PC-3 (cell line): Measurements from ENCODE around the gene SDC1. TPM values are rescaled to one million over a fixed set of nuclear protein-coding genes. Genes with fewer than 3 reads are reported as not detected.
A peak's percentile ranks its signal among the peaks of the same experiment; 100 is the strongest.

Source experiments
- ATAC-seq: fragments of 200-7000 bp; cut with Tn5 transposase; 2 replicates; pipeline ENCODE4 v1.9.1; 2020; ENCODE audit warnings: mild to moderate bottlenecking, moderate library complexity
- BruUV-seq: library from RNA; stranded (reverse); fragments of 400-500 nt; replicated peaks from 2 replicates; lab custom pipeline; 2021; lab: Mats Ljungman, UMichigan
- CTCF ChIA-PET: fragments of 300-600 bp; sonication (Branson Sonifier 250); formaldehyde crosslinking; loops from one replicate; lab custom pipeline; 2022; ENCODE audit warnings: antibody characterized with exemption; lab: Charles Lee
- POLR2A ChIA-PET: fragments of 300-600 bp; sonication (Branson Sonifier 250); formaldehyde crosslinking; loops from one replicate; lab custom pipeline; 2022; ENCODE audit warnings: antibody characterized with exemption; ENCODE audit not compliant: unreplicated experiment; lab: Charles Lee
- DNase-seq: peaks from one replicate; pipeline ENCODE4 v3.0.0-alpha.2; 2015
- H2AFZ ChIP-seq: fragments of 300-600 bp; sonication (generic); 2 replicates; pipeline ENCODE4 v1.6.0; 2016; ENCODE audit warnings: antibody characterized with exemption, low read length
- H3F3A ChIP-seq: fragments of 300-600 bp; sonication (generic); one replicate; pipeline ENCODE4 v1.6.0; 2017; ENCODE audit warnings: antibody characterized with exemption, low read length, control low read depth, mild to moderate bottlenecking; ENCODE audit not compliant: unreplicated experiment
- H3K27ac ChIP-seq: fragments of 300-600 bp; sonication (generic); 2 replicates; pipeline ENCODE4 v1.5.1; 2016; ENCODE audit warnings: mild to moderate bottlenecking, low read length
- H3K27me3 ChIP-seq: fragments of 300-600 bp; sonication (generic); 2 replicates; pipeline ENCODE4 v1.6.1; 2016; ENCODE audit warnings: low read length, mixed read lengths
- H3K36me3 ChIP-seq: fragments of 300-600 bp; sonication (generic); 2 replicates; pipeline ENCODE4 v1.6.1; 2016; ENCODE audit warnings: low read depth, mixed run types, low read length, mixed read lengths
- H3K4me1 ChIP-seq: fragments of 300-600 bp; sonication (generic); 2 replicates; pipeline ENCODE4 v1.5.1; 2016; ENCODE audit warnings: low read length; ENCODE audit not compliant: insufficient read depth
- H3K4me2 ChIP-seq: fragments of 300-600 bp; sonication (generic); 2 replicates; pipeline ENCODE4 v1.6.0; 2016; ENCODE audit warnings: low read length
- H3K4me3 ChIP-seq: fragments of 300-600 bp; sonication (generic); 2 replicates; pipeline ENCODE4 v1.5.1; 2016; ENCODE audit warnings: mild to moderate bottlenecking, low read length, mixed read lengths
- H3K79me2 ChIP-seq: fragments of 300-600 bp; sonication (generic); 2 replicates; pipeline ENCODE4 v1.6.1; 2017; ENCODE audit warnings: low read length, mixed read lengths
- H3K9ac ChIP-seq: fragments of 300-600 bp; sonication (generic); 2 replicates; pipeline ENCODE4 v1.6.0; 2016; ENCODE audit warnings: mild to moderate bottlenecking, low read length
- H3K9me2 ChIP-seq: fragments of 300-600 bp; sonication (generic); replicated peaks from 2 replicates; pipeline ENCODE4 v1.6.1; 2016; ENCODE audit warnings: mixed run types, low read length, mixed read lengths
- H3K9me3 ChIP-seq: fragments of 300-600 bp; sonication (generic); 2 replicates; pipeline ENCODE4 v1.6.1; 2016; ENCODE audit warnings: low read length, mixed read lengths
- H4K20me1 ChIP-seq: fragments of 300-600 bp; sonication (generic); 2 replicates; pipeline ENCODE4 v1.6.1; 2016; ENCODE audit warnings: low read length, mixed read lengths
- EZH2 ChIP-seq: fragments of 300-600 bp; sonication (generic); IDR thresholded peaks from one replicate; pipeline ENCODE4 v1.6.1; 2017; ENCODE audit warnings: antibody characterized with exemption, mild to moderate bottlenecking, low read length; ENCODE audit not compliant: unreplicated experiment
- EZH2phosphoT487 ChIP-seq: fragments of 300-600 bp; sonication (generic); IDR thresholded peaks from 2 replicates; pipeline ENCODE4 v1.6.1; 2018; ENCODE audit warnings: mild to moderate bottlenecking, antibody characterized with exemption, low read length, borderline replicate concordance
- intact Hi-C: fragments of 100-400 bp; cut with micrococcal nuclease; formaldehyde crosslinking; loops from 2 replicates; pipeline ENCODE4 v1.9.0; 2023
- total RNA-seq: library from RNA; depleted of rRNA; stranded (reverse); fragments of >200 nt; gene quantifications from 2 replicates; pipeline ENCODE4 v1.2.3, GENCODE V29; 2014
- TF ChIP-seq, protein P1 (sequence below): fragments of 300-600 bp; sonication (generic); conservative IDR thresholded peaks from 2 replicates; pipeline ENCODE4 v1.5.1; 2017; ENCODE audit warnings: antibody characterized with exemption, low read depth, mild to moderate bottlenecking, low read length

The SDC1 gene
- total RNA-seq, 1 experiment from 2014 or later, result 358 TPM

DNA sequence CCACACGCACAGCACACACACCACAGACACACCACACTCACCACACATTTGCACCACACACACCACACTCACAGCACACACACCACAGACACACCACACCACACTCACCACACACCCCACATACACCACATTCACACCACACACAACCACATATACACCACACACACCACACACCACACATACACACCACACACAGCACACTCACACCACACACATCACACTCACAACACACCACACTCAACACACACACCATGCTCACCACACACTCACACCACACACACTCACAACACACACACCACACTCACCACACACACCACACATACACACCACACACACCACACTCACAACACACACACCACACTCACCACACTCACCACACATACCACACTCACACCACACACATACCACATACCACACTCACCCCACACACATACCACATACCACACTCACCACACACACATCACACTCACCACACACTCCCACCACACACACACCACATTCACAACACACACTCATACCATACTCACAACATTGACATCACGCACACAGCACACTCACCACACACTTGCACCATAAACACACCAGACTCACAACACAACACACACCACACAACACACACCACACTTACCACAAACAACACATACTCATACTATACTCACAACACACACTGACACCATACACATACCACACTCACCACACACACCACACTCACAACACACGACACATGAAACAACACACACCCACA lies 60.0 kb downstream of the SDC1 start:
- ChIA-PET POLR2A (no interaction called here), CTCF (no interaction called here)
- no peak overlapping the region for H3K9ac ChIP-seq
- no peaks in the 10 kb centered on the region for H3K9me3 ChIP-seq
- BruUV-seq, result no TSS peak
- no peaks in the 10 kb centered on the region for H3K27me3 ChIP-seq
- H4K20me1 ChIP-seq, result no peaks in the 10 kb centered on the region
- ATAC-seq (no peak), DNase-seq (no peak)
- H3K4me3 ChIP-seq, result no peak overlapping the region
- peaks cover 37% of the 10 kb centered on the region for H3K4me1 ChIP-seq
- no peak overlapping the region for H2AFZ ChIP-seq
- TF ChIP-seq EZH2phosphoT487 (no peak), EZH2 (no peak)
- TF ChIP-seq, protein P1, sequence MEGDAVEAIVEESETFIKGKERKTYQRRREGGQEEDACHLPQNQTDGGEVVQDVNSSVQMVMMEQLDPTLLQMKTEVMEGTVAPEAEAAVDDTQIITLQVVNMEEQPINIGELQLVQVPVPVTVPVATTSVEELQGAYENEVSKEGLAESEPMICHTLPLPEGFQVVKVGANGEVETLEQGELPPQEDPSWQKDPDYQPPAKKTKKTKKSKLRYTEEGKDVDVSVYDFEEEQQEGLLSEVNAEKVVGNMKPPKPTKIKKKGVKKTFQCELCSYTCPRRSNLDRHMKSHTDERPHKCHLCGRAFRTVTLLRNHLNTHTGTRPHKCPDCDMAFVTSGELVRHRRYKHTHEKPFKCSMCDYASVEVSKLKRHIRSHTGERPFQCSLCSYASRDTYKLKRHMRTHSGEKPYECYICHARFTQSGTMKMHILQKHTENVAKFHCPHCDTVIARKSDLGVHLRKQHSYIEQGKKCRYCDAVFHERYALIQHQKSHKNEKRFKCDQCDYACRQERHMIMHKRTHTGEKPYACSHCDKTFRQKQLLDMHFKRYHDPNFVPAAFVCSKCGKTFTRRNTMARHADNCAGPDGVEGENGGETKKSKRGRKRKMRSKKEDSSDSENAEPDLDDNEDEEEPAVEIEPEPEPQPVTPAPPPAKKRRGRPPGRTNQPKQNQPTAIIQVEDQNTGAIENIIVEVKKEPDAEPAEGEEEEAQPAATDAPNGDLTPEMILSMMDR, result no peak
- H3F3A ChIP-seq, result no peaks in the 10 kb centered on the region
- no peaks in the 10 kb centered on the region for H3K79me2 ChIP-seq
- no peak overlapping the region for H3K4me2 ChIP-seq
- no peaks in the 10 kb centered on the region for H3K9me2 ChIP-seq
- H3K27ac ChIP-seq, result no peak overlapping the region
- intact Hi-C loops, result no loop called here
- H3K36me3 ChIP-seq, result no peaks in the 10 kb centered on the region

DNA sequence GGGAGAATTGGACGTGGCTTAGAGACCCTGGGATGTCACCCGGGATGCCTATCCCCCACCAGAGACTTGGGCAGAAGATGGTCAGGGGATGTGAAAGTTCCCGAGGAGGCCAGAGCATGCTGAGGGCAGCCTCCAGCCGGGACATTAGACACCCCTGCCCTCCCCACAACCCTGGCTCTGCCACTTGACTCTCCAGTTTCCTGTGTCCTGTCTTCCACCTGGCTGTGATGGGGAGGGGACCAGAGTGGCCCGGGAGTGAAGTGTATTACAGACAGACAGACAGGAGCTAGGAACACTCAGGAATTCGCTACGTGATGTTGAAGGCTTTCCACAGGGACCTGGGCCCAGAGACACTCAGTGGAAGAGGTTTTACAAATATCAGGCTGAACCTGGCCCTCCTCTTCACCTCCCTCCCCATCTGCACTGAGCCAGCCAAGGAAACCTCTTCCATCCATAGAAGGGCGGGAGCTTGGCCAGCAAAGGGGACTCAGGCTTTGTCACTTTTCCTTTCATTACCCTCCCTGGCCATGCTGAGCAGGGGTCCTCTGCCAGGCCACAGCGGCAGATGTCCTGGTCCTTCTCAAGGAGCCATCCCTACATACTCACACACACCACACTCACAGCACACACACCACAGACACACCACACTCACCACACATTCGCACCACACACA lies 60.7 kb downstream of the SDC1 start:
- H3K9me3 ChIP-seq, result no peaks in the 10 kb centered on the region
- intact Hi-C loops, result no loop called here
- H3K4me2 ChIP-seq, result no peak overlapping the region
- no peaks in the 10 kb centered on the region for H3K9me2 ChIP-seq
- DNase-seq (peak; percentile 22), ATAC-seq (no peak)
- H3K4me3 ChIP-seq, result no peak overlapping the region
- H3K4me1 ChIP-seq, result peaks cover 36% of the 10 kb centered on the region
- ChIA-PET CTCF (no interaction called here), POLR2A (no interaction called here)
- H3K36me3 ChIP-seq, result no peaks in the 10 kb centered on the region
- TF ChIP-seq EZH2phosphoT487 (no peak), EZH2 (no peak)
- no peak overlapping the region for H2AFZ ChIP-seq
- H3K9ac ChIP-seq, result no peak overlapping the region
- H4K20me1 ChIP-seq, result no peaks in the 10 kb centered on the region
- no peaks in the 10 kb centered on the region for H3K79me2 ChIP-seq
- H3K27ac ChIP-seq, result no peak overlapping the region
- no peaks in the 10 kb centered on the region for H3F3A ChIP-seq
- no peaks in the 10 kb centered on the region for H3K27me3 ChIP-seq
- no TSS peak for BruUV-seq

DNA sequence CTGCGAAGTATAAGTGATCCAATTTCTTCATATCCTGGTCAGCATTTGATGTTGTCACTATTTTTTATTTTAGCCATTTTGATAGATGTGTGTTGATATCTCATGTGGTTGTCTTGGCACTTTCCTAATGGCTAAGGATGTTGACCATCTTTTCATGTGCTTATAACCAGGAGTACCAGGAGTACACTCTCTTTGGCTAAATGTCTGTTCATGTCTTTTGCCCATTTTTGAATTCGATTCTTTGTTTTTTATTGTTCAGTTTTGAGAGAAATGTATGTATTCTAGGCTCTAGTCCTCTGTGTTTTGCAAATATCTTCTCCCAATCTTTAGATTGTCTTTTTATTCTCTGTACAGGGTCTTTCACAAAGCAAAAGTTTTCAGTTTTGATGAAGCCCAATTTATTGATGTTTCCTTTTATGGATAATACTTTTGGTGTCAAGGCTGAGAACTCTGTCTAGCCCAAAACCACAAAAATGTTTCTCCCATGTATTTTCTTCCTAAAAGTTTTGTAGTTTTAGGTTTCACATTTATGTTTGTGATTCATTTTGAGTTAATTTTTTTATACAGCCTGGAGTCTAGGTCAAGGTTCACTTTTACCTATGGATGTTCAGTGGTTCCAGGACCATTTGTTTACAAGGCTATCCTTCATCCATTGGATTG lies 65.4 kb downstream of the SDC1 start:
- CTCF ChIA-PET, result no interaction called here
- H3K4me1 ChIP-seq, result peaks cover 7% of the 10 kb centered on the region

More for the DNA sequence above, 65.4 kb downstream of the SDC1 start:
- no peaks in the 10 kb centered on the region for H4K20me1 ChIP-seq
- H3K9me2 ChIP-seq, result no peaks in the 10 kb centered on the region
- H3K9ac ChIP-seq, result no peak overlapping the region
- no peak for TF ChIP-seq EZH2
- TF ChIP-seq EZH2phosphoT487, result no peak
- TF ChIP-seq, protein P1, result no peak
- BruUV-seq, result no TSS peak
- H3K79me2 ChIP-seq, result no peaks in the 10 kb centered on the region
- ATAC-seq, result 0 out of 2 replicates have a peak, but pooled peaks have one; percentile 13
- POLR2A ChIA-PET, result no interaction called here
- no peak overlapping the region for H3K4me2 ChIP-seq
- H3K36me3 ChIP-seq, result no peaks in the 10 kb centered on the region
- peak; percentile 27 for DNase-seq
- H3F3A ChIP-seq, result no peaks in the 10 kb centered on the region
- H3K4me3 ChIP-seq, result no peak overlapping the region
- H3K27me3 ChIP-seq, result no peaks in the 10 kb centered on the region
- intact Hi-C loops, result no loop called here
- H3K27ac ChIP-seq, result no peak overlapping the region
- no peaks in the 10 kb centered on the region for H3K9me3 ChIP-seq
- H2AFZ ChIP-seq, result no peak overlapping the region
